ENCODE results near the gene ALDH1L1. TPM values are rescaled to one million over a fixed set of nuclear protein-coding genes. Genes with fewer than 3 reads are reported as not detected.

Gene ALDH1L1
- total RNA-seq, 2 experiments from 2014 or later, result not detected

DNA sequence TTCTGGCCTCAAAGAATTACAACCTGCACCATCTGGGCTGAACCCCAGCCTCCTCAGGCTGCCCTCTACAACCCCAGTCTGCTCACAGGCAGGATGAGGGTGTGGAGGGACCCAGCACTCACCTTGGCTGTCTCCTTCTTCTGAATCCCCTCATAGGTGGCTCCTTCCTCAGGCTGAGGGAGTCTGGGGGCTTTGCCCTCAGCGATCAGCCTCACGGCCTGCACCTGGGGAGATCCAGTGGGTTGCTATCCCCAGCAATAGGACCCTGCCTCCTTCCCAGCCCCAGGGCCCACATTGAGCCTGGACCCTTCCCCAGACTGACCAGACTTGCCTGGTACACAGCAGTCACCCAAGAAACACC, 25.1 kb downstream of the ALDH1L1 start:
- no peak overlapping the region for H3K27ac ChIP-seq (ENCODE audit: low read depth in 1 of 2, low read length in 2 of 2)
- H3K27me3 ChIP-seq (ENCODE audit: control insufficient read depth in 1 of 2, insufficient read depth in 2 of 2, low read length in 2 of 2), result no peaks in the 10 kb centered on the region
- no peaks in the 10 kb centered on the region for H3K36me3 ChIP-seq (ENCODE audit: insufficient read depth, low read length)
- TF ChIP-seq, protein P1, sequence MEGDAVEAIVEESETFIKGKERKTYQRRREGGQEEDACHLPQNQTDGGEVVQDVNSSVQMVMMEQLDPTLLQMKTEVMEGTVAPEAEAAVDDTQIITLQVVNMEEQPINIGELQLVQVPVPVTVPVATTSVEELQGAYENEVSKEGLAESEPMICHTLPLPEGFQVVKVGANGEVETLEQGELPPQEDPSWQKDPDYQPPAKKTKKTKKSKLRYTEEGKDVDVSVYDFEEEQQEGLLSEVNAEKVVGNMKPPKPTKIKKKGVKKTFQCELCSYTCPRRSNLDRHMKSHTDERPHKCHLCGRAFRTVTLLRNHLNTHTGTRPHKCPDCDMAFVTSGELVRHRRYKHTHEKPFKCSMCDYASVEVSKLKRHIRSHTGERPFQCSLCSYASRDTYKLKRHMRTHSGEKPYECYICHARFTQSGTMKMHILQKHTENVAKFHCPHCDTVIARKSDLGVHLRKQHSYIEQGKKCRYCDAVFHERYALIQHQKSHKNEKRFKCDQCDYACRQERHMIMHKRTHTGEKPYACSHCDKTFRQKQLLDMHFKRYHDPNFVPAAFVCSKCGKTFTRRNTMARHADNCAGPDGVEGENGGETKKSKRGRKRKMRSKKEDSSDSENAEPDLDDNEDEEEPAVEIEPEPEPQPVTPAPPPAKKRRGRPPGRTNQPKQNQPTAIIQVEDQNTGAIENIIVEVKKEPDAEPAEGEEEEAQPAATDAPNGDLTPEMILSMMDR (IDR thresholded peaks at IDR 0.05), result no peak
- Mint-ChIP-seq H3K9me3 (no peaks in the 10 kb centered on the region), H3K36me3 (ENCODE audit: low read depth) (no peaks in the 10 kb centered on the region), H3K27ac (no peak overlapping the region), H3K4me1 (ENCODE audit: low read depth) (no peaks in the 10 kb centered on the region), H3K27me3 (peaks cover 4% of the 10 kb centered on the region), H3K4me3 (no peak overlapping the region)
- no peaks in the 10 kb centered on the region for H3K4me1 ChIP-seq (ENCODE audit: insufficient read depth, low read length)
- peaks cover 0 to 6% of the 10 kb centered on the region in 2 experiments for H3K9me3 ChIP-seq (ENCODE audit: control insufficient read depth in 1 of 2, insufficient read depth in 1 of 2, low read length in 2 of 2)
- POLR2A ChIA-PET, result no interaction called here
- CTCF ChIA-PET, result no interaction called here
- DNase-seq, result no peak
- ATAC-seq (ENCODE audit: poor library complexity), result no peak
- intact Hi-C loops (cut with DNase I, micrococcal nuclease), result no loop called here
- no peak overlapping the region for H3K4me3 ChIP-seq (ENCODE audit: low read length)

DNA sequence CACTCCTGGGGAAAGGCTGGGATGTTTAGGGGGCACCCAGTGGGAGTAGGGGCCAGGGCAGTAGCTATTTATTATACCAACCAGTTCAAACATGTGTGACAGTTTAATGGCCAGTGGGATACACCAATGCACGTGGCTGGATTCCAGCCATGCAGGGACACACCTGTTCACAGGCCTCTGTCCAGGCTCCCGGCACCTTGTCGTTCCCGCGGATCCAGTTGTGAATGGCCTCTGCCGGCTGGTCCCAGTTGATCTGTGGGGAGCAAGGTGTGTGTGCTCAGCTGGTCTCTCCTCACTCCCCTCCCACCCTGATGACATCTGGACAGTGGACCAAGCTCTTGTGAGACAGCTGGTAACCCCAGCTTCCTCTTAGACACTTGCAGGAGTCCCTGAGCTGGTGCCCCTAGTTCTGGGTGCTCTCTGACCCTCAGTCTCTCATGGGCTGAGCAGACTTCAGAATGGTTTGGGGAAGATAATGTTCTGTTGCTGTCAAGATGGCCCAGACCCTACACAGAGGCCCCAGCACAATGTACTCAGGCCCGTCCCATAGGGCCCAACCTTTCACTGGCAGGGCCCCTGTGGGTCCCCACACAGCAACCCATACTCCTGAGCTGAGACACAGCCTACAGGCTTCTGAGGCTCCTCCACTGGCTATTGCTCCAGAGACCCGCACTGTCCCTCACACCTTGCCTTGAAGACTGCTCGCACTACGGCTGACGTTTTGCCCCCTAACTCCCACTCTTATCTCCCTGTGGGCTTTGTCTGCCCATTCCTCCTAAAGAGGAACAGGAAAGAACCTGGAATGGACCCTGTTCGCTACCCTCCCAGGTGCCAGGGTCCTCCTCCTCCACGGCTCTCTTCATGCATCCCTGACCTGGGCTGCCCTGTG, 25.8 kb downstream of the ALDH1L1 start:
- Histone ChIP-seq H3K4me1 (ENCODE audit: insufficient read depth, low read length) (no peaks in the 10 kb centered on the region), H3K27ac (ENCODE audit: low read depth in 1 of 2, low read length in 2 of 2) (no peak overlapping the region), H3K9me3 (ENCODE audit: control insufficient read depth in 1 of 2, insufficient read depth in 1 of 2, low read length in 2 of 2) (peaks cover 0 to 6% of the 10 kb centered on the region in 2 experiments), H3K36me3 (ENCODE audit: insufficient read depth, low read length) (no peaks in the 10 kb centered on the region), H3K4me3 (ENCODE audit: low read length) (no peak overlapping the region), H3K27me3 (ENCODE audit: control insufficient read depth in 1 of 2, insufficient read depth in 2 of 2, low read length in 2 of 2) (no peaks in the 10 kb centered on the region)
- intact Hi-C loops (cut with DNase I, micrococcal nuclease), result no loop called here
- Mint-ChIP-seq H3K27me3 (peaks cover 4% of the 10 kb centered on the region), H3K36me3 (ENCODE audit: low read depth) (no peaks in the 10 kb centered on the region), H3K9me3 (no peaks in the 10 kb centered on the region), H3K4me1 (ENCODE audit: low read depth) (no peaks in the 10 kb centered on the region), H3K27ac (no peak overlapping the region), H3K4me3 (no peak overlapping the region)
- TF ChIP-seq, protein P1 (IDR thresholded peaks at IDR 0.05), result no peak
- ChIA-PET CTCF (no interaction called here), POLR2A (no interaction called here)
- ATAC-seq (ENCODE audit: poor library complexity) (no peak), DNase-seq (no peak)

DNA sequence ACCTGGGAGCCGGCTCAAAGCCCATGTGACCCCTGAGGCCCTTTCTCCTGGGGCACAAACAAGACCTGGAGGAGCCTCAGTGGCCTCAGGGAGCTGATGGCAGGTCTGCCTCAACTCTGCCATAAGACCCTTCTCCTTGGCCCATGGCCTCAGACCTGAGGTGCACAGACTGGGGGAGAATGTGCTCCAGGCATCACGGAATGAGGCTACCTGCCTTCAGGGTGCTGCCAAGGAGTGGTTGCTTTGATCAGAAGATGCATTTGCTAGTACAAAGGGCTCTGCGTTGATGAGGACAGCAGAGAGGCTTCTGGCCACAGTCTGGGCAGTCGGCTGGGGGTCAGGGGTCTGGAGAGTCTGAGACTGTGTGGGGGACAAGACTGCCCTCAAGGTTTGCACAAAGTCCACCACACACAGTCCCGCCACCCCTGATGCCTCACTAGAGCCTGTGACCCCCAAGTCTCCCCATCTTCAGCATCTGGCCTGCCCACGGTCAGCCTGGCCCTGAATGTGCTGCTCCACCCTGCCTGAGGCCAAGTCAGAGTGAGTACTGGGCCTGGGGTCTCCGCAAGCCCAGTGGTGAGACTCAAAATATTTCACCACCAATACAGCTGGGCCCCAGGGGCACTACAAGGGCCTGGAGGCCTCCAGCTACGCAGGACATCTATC, 26.6 kb downstream of the ALDH1L1 start:
- no peaks in the 10 kb centered on the region for H3K9me3 Mint-ChIP-seq
- Histone ChIP-seq H3K4me3 (ENCODE audit: low read length) (no peak overlapping the region), H3K27ac (ENCODE audit: low read depth in 1 of 2, low read length in 2 of 2) (no peak overlapping the region), H3K27me3 (ENCODE audit: control insufficient read depth in 1 of 2, insufficient read depth in 2 of 2, low read length in 2 of 2) (no peaks in the 10 kb centered on the region), H3K36me3 (ENCODE audit: insufficient read depth, low read length) (no peaks in the 10 kb centered on the region), H3K9me3 (ENCODE audit: control insufficient read depth in 1 of 2, insufficient read depth in 1 of 2, low read length in 2 of 2) (peaks cover 0 to 6% of the 10 kb centered on the region in 2 experiments), H3K4me1 (ENCODE audit: insufficient read depth, low read length) (no peaks in the 10 kb centered on the region)
- H3K4me1 Mint-ChIP-seq (ENCODE audit: low read depth), result no peaks in the 10 kb centered on the region
- ChIA-PET CTCF (no interaction called here), POLR2A (no interaction called here)
- intact Hi-C loops (cut with DNase I, micrococcal nuclease), result no loop called here
- no peak overlapping the region for H3K4me3 Mint-ChIP-seq
- no peak overlapping the region for H3K27ac Mint-ChIP-seq
- peaks cover 4% of the 10 kb centered on the region for H3K27me3 Mint-ChIP-seq
- DNase-seq (no peak), ATAC-seq (ENCODE audit: poor library complexity) (no peak)
- TF ChIP-seq, protein P1 (IDR thresholded peaks at IDR 0.05), result no peak
- no peaks in the 10 kb centered on the region for H3K36me3 Mint-ChIP-seq (ENCODE audit: low read depth)

All from CD4-positive, alpha-beta T cell (primary cell).